ENCODE data around the gene CSRNP2.
"Not testable (repeated sequence)": the region's sequence is repeated elsewhere in the genome, so short reads cannot be mapped to it uniquely, and the experiment has no call there.

DNA sequence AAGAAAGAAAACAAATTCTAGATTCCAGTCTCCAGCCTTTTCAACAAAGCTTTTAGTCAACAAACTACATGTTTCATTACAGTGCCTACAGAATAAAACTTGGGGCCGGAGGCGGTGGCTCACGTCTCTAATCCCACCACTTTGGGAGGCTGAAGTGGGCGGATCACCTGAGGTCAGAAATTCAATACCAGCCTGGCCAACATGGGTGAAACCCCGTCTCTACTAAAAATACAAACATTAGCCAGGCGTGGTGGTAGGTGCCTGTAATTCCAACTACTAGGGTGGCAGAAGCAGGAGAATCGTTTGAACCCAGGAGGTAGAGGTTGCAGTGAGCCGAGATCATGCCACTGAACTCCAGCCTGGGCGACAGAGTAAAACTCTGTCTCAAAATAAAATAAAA, 68.9 kb downstream of the CSRNP2 start:
- TF ChIP-seq, protein P1, sequence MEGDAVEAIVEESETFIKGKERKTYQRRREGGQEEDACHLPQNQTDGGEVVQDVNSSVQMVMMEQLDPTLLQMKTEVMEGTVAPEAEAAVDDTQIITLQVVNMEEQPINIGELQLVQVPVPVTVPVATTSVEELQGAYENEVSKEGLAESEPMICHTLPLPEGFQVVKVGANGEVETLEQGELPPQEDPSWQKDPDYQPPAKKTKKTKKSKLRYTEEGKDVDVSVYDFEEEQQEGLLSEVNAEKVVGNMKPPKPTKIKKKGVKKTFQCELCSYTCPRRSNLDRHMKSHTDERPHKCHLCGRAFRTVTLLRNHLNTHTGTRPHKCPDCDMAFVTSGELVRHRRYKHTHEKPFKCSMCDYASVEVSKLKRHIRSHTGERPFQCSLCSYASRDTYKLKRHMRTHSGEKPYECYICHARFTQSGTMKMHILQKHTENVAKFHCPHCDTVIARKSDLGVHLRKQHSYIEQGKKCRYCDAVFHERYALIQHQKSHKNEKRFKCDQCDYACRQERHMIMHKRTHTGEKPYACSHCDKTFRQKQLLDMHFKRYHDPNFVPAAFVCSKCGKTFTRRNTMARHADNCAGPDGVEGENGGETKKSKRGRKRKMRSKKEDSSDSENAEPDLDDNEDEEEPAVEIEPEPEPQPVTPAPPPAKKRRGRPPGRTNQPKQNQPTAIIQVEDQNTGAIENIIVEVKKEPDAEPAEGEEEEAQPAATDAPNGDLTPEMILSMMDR (IDR thresholded peaks at IDR 0.05; ENCODE audit: poor library complexity), result not testable (repeated sequence)
- not testable (repeated sequence) for TF ChIP-seq EZH2phosphoT487 (IDR thresholded peaks at IDR 0.05; ENCODE audit: low read depth, severe bottlenecking, unreplicated experiment)

Data from hepatocyte (in vitro differentiated cells).